ENCODE results near the gene CDADC1.

The CDADC1 gene

DNA sequence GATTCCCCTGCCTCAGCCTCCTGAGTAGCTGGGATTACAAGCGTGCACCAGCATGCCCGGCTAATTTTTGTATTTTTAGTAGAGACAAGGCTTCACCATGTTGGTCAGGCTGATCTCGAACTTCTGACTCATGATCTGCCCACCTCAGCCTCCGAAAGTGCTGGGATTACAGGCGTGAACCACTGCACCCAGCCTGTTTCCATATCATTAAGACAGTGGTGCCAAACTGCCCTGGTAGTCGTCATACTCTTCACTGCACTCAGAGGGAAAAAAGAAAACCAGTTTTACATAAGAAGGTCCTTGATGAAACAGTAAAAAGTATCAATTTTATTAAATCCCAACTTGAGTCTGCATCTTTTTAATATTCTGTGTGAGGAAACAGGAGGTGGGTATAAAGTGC, 14.9 kb downstream of the CDADC1 start:
- Histone ChIP-seq H3K27ac (ENCODE audit: low read depth, low read length) (no peak overlapping the region), H2AFZ (ENCODE audit: low read depth, low read length, severe bottlenecking) (no peak overlapping the region), H3F3A (ENCODE audit: insufficient read depth) (no peaks in the 10 kb centered on the region), H3K4me2 (ENCODE audit: low read depth, low read length, poor library complexity, severe bottlenecking) (no peak overlapping the region), H3K4me3 (ENCODE audit: insufficient read depth, low read length, poor library complexity, severe bottlenecking) (no peak overlapping the region), H3K36me3 (ENCODE audit: low read length) (no peaks in the 10 kb centered on the region), H3K9ac (ENCODE audit: low read length) (no peak overlapping the region), H3K9me2 (replicated peaks; ENCODE audit: insufficient read depth, low read length) (no peaks in the 10 kb centered on the region), H3K9me3 (ENCODE audit: insufficient read depth, low read length) (no peaks in the 10 kb centered on the region), H3K79me2 (ENCODE audit: insufficient read depth, low read length) (no peaks in the 10 kb centered on the region), H3K27me3 (ENCODE audit: low read length) (no peaks in the 10 kb centered on the region), H4K20me1 (ENCODE audit: low read depth, low read length) (no peaks in the 10 kb centered on the region)
- TF ChIP-seq, protein P1, sequence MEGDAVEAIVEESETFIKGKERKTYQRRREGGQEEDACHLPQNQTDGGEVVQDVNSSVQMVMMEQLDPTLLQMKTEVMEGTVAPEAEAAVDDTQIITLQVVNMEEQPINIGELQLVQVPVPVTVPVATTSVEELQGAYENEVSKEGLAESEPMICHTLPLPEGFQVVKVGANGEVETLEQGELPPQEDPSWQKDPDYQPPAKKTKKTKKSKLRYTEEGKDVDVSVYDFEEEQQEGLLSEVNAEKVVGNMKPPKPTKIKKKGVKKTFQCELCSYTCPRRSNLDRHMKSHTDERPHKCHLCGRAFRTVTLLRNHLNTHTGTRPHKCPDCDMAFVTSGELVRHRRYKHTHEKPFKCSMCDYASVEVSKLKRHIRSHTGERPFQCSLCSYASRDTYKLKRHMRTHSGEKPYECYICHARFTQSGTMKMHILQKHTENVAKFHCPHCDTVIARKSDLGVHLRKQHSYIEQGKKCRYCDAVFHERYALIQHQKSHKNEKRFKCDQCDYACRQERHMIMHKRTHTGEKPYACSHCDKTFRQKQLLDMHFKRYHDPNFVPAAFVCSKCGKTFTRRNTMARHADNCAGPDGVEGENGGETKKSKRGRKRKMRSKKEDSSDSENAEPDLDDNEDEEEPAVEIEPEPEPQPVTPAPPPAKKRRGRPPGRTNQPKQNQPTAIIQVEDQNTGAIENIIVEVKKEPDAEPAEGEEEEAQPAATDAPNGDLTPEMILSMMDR (IDR thresholded peaks at IDR 0.05; ENCODE audit: insufficient read depth, low read length, poor library complexity, severe bottlenecking), result no peak
- TF ChIP-seq EZH2phosphoT487 (conservative IDR thresholded peaks at IDR 0.05; ENCODE audit: low read length), result no peak

DNA sequence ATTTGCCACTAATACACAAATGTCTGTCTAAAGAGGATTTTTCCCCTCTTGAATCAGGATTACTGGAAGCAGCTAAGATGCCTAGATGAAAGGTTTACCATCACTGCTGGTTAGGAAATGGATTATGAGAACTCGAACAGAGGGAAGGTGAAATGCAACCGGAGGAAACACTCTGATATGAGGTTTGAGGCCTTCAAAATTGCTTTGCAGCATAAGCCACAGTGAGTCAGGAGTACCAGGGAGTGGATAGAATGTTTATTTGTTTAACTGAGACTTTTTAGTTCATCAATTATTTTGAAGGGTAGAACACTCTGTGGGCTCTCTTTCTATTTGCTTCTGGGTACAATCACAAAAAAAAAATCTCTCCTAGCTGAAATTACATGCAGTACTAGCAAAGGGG, 18.1 kb downstream of the CDADC1 start:
- Histone ChIP-seq H2AFZ (ENCODE audit: low read depth, low read length, severe bottlenecking) (no peak overlapping the region), H3K4me2 (ENCODE audit: low read depth, low read length, poor library complexity, severe bottlenecking) (no peak overlapping the region), H3K4me3 (ENCODE audit: insufficient read depth, low read length, poor library complexity, severe bottlenecking) (no peak overlapping the region), H3K9me3 (ENCODE audit: insufficient read depth, low read length) (no peaks in the 10 kb centered on the region), H3F3A (ENCODE audit: insufficient read depth) (no peaks in the 10 kb centered on the region), H3K79me2 (ENCODE audit: insufficient read depth, low read length) (no peaks in the 10 kb centered on the region), H3K9ac (ENCODE audit: low read length) (no peak overlapping the region), H3K9me2 (replicated peaks; ENCODE audit: insufficient read depth, low read length) (no peaks in the 10 kb centered on the region), H3K36me3 (ENCODE audit: low read length) (no peaks in the 10 kb centered on the region), H4K20me1 (ENCODE audit: low read depth, low read length) (no peaks in the 10 kb centered on the region), H3K27ac (ENCODE audit: low read depth, low read length) (no peak overlapping the region), H3K27me3 (ENCODE audit: low read length) (no peaks in the 10 kb centered on the region)
- TF ChIP-seq, protein P1 (IDR thresholded peaks at IDR 0.05; ENCODE audit: insufficient read depth, low read length, poor library complexity, severe bottlenecking), result no peak
- no peak for TF ChIP-seq EZH2phosphoT487 (conservative IDR thresholded peaks at IDR 0.05; ENCODE audit: low read length)

DNA sequence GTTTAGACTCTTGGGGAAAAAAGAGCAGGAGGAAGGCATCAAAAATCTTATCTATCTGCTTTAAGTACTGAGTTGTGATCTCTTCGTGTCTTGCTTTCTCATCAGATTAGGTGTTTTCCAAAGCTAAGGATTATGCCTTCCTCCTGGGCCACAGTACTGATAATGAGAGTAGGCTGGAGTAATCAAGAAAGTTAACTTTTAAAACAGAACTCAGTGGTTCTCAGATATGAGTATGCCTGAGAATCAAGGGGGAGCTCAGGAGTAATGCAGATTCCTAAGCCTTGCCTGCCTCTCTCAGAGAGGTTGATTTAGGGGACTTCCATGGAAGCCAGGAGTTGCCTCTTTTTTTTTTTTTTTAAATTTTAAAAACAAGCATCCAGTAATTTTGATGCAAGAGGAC, 23.5 kb downstream of the CDADC1 start:
- no peak overlapping the region for H3K9ac ChIP-seq (ENCODE audit: low read length)
- no peaks in the 10 kb centered on the region for H3K79me2 ChIP-seq (ENCODE audit: insufficient read depth, low read length)
- no peaks in the 10 kb centered on the region for H3K9me2 ChIP-seq (replicated peaks; ENCODE audit: insufficient read depth, low read length)
- no peaks in the 10 kb centered on the region for H4K20me1 ChIP-seq (ENCODE audit: low read depth, low read length)
- H3K9me3 ChIP-seq (ENCODE audit: insufficient read depth, low read length), result no peaks in the 10 kb centered on the region
- no peaks in the 10 kb centered on the region for H3K36me3 ChIP-seq (ENCODE audit: low read length)
- no peaks in the 10 kb centered on the region for H3K27me3 ChIP-seq (ENCODE audit: low read length)
- no peak overlapping the region for H3K4me2 ChIP-seq (ENCODE audit: low read depth, low read length, poor library complexity, severe bottlenecking)
- H3F3A ChIP-seq (ENCODE audit: insufficient read depth), result no peaks in the 10 kb centered on the region
- no peak for TF ChIP-seq EZH2phosphoT487 (conservative IDR thresholded peaks at IDR 0.05; ENCODE audit: low read length)
- TF ChIP-seq, protein P1 (IDR thresholded peaks at IDR 0.05; ENCODE audit: insufficient read depth, low read length, poor library complexity, severe bottlenecking), result no peak
- no peak overlapping the region for H2AFZ ChIP-seq (ENCODE audit: low read depth, low read length, severe bottlenecking)
- no peak overlapping the region for H3K4me3 ChIP-seq (ENCODE audit: insufficient read depth, low read length, poor library complexity, severe bottlenecking)
- no peak overlapping the region for H3K27ac ChIP-seq (ENCODE audit: low read depth, low read length)
